HG03354 (cell line): ENCODE data around the gene CHMP1B.

ENCODE experiments used
- ATAC-seq: cut with Tn5 transposase; IDR thresholded peaks from one replicate; pipeline ENCODE4 v1.9.1; 2021; ENCODE audit warnings: mild to moderate bottlenecking; ENCODE audit not compliant: unreplicated experiment, poor library complexity, severe bottlenecking

CHMP1B gene, protein sequence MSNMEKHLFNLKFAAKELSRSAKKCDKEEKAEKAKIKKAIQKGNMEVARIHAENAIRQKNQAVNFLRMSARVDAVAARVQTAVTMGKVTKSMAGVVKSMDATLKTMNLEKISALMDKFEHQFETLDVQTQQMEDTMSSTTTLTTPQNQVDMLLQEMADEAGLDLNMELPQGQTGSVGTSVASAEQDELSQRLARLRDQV

DNA sequence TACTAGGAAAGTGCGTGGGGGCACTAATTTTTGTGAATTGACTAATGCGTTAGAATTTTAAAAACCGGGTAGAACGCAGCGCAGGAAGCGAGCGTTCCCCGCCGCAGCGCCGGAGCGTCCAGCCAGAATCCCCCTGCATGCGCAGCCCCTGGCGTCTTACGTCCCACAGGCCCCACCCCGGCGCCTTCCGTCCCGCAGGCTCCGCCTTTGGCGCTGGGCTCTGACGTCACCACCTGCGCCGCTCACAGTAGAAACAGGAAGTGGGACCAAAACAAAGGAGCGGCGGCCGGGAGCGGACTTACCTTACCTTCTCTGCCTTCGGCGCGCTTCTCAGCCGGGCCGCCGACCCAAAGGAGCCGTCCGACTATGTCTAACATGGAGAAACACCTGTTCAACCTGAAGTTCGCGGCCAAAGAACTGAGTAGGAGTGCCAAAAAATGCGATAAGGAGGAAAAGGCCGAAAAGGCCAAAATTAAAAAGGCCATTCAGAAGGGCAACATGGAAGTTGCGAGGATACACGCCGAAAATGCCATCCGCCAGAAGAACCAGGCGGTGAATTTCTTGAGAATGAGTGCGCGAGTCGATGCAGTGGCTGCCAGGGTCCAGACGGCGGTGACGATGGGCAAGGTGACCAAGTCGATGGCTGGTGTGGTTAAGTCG is at the start of gene CHMP1B:
Gene CHMP1B, plus strand, starts transcription at position 268 of the 660 bp plus-strand sequence. Its CDS starts 99 bp downstream, at position 367.
- ATAC-seq: peak; percentile 92

DNA sequence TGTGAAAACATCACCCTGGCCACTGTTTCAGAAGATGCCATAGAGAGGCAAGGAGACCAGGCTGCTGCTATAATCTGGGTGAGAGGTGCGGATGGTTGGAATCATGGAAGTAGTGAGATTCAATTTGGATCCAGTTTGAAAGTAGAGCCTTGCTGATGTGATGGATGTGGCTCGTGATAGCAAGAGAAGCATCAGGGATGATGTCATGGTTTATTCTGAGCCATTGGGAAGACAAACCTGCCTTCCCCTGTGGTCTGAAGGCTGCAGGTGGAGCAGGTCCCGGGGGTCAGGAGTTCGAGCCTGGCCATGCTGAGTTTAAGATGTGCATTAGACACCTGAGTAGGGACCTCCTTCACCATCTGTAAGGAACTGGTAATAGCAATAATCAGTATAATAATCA is 49.6 kb upstream of the CHMP1B start:
- ATAC-seq: no peak

DNA sequence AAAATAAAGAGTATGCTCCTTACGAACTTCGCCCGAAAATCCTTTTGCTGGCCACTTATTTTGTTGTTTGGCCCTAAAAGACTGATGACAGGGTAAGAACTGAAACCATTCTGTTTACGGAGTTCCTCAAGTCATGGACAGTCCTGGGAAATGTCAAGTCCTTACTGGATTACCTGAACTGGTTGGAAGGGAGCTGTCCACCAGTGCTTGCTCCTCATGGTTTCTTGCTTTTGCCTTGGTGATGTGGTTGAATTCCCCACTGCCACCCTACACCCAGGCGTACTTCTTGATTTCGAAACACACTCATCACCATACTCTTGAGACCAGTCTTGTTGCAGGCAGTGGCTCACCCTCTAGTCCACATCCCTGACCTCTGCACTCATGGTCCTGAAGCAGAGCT is 49.1 kb upstream of the CHMP1B start:
- no peak for ATAC-seq

DNA sequence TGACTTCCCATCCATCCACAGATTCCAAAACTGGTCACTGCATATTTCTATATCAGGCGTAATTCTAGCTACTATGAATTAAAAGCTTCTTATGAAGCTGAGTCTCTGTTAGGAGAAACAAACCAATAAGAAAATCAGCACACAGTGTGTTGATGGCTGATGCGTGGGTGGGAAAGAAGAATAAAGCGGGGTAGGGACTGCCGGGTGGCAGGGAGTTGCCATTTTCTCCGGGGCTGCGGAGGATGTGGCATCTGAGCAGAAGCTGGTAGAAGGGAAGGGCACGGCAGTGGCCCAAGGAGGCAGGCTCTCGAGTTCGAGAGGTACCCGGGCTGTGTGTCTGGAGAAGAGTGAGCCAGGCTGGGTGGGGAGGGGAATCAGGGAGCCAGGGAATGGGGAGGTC is 48.6 kb upstream of the CHMP1B start:
- no peak for ATAC-seq

DNA sequence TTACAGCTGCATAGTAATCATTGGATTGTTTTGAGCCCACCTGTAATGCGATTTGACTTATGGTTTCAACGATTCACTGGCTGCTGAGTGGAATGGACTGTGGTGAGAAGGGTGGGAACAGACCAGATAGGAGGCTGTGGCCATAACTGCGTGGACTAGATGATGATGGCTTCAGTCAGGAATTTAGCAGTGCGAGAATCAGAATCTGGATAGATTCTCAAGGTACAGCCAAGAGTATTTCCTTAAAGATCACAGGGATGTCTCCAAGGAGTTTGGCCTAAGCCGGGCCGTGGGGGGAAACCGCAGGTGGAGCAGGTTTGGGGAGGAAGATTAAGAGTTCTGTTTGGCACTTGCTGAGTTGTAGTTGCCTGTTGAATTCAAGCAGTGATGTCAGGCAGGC is 44.0 kb upstream of the CHMP1B start:
- no peak for ATAC-seq

DNA sequence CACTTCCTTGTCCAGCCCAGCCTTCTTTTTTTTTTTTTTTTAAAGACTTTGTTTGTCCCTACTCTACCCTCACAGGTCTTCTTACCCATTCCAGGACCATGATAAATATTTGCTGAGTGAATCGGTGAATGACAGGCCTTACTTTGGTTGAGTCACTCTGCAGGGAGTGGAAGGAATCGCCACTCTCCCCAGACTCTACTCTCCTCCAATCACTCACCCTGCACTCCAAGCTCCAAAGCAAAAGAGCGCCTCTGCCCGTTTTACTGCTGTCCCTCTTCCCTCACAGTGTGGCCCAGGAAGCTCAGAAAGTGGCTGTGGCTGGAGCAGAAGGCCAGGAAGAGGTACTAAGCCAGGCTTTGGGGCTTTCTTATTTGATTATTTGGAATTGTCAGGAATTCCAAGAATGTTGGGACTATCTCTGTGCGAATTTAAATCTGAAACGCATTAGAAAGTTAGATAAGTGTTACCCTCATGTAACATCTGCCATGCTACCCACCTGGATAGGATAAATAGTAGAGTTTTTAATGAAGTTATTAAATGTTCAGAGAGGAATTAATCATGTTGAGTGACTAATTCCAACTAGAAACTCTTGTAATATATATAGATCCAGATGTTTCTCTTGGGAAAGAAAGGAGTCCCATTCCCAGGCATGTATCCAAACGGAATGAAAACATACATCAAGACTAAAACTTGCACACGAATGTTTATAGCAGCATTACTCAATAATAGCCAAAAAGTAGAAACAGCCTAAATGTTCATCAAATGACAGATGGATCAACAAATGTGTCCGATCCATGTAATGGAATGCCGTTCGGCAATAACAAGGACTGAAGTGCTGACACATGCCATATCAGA is 43.0 kb upstream of the CHMP1B start:
- ATAC-seq: no peak

DNA sequence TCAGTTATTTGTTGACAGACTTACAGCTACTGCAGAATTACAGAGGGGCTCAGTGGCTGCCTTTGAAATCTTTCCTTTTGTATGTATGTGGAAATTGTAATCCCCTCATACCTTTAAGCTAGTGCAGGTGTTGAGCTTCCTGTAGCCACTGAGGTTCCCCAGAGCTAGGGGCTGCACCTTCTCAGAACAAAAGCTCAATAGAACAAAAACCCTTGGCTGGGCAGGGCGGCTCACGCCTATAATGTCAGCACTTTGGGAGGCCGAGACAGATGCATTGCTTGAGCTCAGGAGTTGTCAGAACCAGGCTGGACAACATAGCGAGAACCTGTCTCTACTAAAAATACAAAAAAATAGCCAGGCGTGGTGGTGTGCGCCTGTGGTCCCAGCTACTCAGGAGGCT is 41.3 kb upstream of the CHMP1B start:
- no peak for ATAC-seq

DNA sequence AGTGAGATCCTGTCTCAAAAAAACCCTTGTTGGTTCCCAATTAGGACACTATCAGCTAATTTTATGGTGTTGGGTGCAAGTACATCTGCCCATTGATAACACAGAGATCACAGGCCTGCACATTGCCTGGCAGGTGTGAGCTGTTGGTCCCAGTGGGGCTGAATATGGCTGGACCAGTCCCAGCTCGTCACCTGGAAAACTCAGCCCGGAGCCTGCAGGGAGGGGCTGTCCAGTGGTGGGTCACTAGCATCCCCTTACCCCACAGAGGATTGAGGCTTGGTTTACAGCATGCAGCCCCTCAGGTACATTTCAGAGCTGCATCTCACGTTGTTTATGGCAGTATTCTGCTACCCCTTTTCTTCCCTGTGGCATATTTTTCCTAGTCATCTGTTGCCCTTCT is 40.8 kb upstream of the CHMP1B start:
- ATAC-seq: no peak

DNA sequence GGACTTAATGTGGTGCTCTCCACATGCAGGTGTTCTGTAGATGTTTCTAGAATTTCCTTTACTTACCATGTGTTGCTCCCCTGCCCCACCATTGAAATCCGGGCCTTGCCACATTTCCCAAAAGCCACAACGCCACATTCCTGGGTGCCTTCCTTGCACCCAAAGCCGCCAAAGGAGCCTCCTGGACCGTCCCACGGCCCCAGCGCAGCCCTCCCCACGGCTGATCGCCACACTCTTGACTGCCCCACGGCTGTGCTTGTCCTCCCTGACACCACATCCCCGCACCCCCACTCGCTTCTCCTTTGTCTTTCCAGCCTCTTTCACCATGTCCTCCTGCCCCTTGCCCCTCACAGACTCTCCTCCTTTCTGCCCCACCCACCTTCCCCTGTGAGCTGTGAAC is 40.2 kb upstream of the CHMP1B start:
- ATAC-seq: no peak

DNA sequence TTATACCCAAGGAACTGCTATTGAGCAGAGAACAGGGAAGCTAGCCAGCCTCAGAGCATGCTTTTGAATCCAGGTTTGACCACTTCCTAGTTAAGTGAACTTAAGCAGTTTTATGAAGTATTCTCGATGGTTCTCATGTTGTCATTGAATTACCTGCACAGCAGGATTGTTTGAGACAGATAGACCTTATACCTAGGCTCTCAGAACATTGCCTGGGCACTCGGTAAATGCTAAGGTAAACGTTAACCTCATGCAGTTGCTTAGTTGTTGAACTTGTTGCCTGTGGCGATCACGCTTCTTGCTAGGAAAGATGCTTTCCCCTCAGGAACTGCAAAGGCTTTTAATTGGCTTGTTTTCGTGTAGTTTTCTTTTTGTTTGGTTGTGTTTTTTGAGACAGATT is 34.0 kb upstream of the CHMP1B start:
- ATAC-seq: no peak

DNA sequence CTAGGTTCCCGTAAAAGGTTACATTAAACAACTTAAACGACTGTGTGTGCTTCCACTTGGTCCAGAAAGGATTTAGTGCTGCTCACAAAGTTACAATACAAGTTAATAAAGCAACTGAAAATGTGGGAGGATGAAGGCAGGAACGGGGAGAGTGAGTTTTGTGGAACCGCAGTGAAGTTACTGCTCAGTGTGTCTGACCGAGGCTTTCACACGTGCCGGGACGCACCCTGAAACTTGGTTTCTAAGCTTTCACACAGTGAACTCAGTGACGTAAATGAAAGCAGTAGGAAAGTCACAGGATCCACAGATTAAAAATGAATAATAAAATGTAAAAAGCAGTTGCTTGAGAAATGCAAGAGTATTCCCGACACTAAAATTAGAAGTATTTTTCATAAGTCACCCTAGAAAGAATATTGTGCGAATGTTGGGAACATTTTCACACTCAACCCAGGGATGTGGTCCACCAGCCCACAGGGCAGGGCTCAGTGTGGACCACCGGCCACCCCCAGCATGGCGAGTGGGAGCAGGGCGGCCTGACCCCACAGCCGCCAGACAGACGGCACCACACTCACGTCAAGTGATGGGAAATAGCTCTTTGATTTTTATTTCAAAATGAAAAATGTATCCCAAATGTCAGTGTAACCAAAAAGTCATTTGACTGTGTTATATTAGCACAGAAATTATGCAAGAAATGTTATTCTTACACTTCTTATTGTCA is 32.6 kb upstream of the CHMP1B start:
- no peak for ATAC-seq

DNA sequence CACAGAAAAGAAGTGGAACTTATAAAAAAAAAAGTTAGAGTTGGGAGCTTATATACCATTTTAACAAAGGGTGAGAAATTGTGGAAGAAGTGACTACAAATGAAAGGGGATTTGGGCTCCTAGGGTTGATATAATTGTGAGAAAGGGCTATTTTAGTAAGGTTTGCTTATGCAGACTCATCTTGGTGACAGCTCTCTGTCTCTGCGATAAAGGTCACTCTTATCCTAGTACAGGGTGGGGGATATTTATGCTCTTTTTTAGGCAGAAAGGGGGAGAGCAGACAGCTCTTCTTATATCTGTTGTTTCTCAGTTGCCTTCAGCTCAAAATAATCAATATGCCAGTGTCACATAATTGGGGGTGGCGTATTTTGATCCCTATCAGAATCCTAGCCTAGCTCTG is 31.3 kb upstream of the CHMP1B start:
- no peak for ATAC-seq

DNA sequence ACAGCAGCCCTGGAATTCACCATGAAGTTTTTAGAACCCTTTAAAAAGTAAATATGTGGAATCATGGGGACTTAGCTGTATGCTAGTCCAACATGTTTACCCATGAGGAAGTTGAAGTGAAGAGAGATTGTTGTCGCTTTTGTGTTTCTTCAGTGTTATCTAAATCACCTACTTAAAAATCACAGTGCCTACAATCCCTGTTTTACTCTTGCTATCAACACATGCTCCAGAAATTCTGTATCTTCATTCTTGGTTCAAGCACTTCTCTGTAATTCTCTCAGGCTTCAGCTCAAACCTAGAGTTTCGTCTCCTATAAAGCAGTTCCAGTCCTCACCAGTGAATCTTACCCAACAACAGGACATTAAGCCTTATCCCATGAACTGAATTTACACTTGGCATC is 30.5 kb upstream of the CHMP1B start:
- no peak for ATAC-seq

DNA sequence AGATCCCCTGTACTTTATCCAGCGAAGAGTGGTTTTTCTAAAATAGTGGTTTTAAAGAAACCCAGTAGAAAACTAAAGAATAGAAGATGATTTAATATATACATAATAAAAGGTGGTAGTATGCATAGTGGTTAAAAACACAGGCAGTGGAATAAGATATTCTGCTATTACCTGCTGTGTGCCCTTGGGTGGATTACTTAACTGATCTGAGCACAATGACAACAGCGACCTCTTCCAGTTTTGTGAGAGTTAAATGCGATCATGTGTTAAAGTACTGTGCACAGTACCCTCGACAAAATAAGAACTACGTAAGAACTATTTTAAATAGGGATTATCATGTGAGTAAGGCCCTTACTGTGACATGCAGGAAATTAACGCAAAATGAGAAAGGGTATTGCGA is 30.0 kb upstream of the CHMP1B start:
- ATAC-seq: no peak

DNA sequence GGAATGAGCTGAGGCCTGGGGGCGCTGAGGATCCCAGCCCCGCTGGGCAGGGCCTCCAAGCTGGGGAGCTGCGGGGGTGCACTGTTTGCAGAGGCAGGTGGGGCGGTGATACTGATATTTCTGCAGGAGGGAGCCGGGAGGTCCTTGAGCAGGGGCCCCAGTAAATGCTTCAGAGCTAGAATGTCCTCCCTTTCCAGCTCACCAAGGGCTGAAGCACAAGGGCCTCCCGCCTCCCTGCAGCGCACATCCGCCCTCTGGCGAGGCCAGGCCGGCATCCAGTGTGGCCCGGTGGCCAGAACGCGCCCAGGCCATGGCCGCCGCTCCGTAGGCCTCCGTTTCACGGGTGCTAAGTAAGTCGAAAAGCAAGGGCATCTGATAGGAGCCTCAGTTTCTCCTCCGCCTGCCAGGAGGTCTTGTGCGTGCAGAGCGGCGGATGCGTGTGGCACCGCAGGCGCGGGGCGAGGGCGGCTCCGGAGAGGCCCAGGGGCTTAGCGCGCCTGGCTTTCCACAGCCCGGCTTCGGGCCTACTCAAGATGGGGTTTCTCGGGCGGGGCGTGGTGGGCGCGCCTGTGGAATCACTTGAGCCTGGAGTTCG is 29.5 kb upstream of the CHMP1B start:
- no peak for ATAC-seq

DNA sequence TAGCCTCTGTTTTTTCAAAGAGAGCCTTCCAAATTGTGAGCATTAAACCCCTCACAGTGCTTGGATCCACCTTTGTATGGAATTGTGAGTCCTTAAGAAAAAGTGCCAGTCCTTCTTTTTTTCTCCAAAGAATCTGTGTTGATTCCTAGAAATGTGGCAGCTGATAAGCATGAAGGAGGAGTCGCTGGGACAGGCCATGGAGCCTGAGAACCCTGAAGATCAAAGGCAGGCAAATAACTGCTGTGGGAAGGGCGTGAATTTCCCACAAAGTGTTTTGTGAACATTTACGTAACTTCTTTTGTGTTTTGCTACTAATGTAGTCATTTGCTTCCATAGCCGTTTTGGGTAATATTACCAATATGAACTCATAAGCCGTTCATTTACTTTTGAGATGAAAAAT is 27.7 kb upstream of the CHMP1B start:
- no peak for ATAC-seq

DNA sequence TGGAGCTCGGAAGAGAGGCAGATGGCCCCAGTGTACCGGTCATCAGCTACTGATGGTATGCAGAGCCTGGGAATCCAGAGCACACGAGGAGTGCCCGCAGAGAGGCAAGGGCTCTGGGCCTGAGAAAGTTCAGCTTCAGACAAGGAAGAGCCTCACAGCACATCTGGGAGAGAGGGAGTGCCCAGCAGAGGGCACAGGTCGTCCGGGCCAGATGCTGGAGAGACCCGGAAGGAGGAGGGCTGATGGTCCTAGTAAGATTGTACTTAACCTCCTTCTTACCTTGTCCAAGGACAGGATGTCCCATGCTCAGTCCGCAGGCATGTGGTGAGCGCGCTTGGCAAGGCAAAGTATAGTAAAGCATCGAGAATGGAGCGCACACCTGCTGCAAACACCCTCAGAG is 24.4 kb upstream of the CHMP1B start:
- ATAC-seq: no peak

DNA sequence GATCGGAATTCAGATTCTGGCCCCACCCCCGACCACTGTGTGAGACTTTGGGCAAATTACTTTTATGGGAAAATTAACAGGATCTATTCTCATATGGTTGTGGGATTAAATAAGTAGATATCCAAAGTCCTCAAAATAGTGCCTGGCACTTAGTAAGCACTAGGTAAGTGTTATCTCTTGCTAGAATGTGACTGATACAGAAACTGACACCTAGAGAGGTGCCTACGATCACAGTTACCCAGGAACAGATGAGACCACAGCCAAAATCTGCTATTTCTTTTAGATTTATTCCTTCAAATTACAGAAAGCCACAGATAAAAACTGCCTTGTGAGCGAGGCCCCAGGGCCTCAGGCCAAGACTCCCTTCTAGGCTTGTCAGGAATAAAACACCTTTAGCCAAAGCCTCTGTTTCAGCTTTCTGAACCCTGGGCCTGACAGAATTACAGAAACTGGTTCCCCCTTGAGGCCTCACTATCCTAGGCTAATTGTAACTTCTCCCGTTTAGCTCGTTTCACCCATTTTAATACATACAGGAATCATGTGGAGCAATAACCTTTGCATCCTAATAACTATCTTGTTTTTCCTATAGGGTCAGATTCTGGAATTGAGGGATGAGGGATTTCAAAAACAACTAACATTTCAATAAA is 22.3 kb upstream of the CHMP1B start:
- no peak for ATAC-seq

DNA sequence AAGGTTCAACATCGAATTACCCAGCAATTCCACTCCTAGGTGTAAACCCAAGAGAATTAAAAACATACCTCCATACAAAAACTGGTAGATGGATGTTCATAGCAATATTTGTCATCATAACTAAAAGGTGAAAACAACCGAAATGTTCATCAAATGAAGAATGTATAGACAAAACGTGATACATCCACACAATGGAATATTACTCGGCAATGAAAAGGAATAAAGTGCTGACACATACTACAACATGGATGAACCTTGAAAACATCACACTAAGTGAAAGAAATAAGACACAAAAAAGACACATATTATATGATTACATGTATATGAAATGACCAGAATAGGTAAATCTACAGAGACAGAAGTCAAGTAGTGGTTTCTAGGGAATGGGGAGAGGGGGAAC is 20.6 kb upstream of the CHMP1B start:
- ATAC-seq: no peak

DNA sequence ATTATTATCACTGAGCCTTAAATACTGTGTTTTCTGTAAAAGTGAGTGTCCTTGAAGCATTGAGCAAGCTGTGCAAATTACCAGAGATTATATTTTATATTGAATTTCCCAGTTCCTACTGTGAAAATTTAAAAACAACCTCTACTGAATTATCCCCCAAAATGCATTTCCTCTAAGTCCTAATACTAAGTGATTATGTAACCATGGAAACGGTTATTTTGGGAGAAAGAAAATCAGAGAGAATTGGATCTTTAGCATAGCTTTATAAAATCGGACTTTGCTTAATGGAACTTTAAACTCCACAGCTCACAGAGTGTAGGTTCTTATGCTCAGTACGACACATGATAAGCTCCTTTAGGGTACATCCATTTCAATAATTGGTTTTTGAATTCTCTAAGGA is 19.3 kb upstream of the CHMP1B start:
- ATAC-seq: no peak
